GM12873 (cell line): ENCODE results near the gene CACNA1D.
A peak's percentile ranks its signal among the peaks of the same experiment; 100 is the strongest.

ENCODE experiments used
- CTCF ChIP-seq: IDR thresholded peaks from 2 replicates; pipeline ENCODE4 v1.5.1; 2012; ENCODE audit warnings: low read depth, mild to moderate bottlenecking, moderate library complexity, low read length, control low read depth; ENCODE audit not compliant: insufficient read depth; ENCODE audit errors: missing control alignments

The CACNA1D gene

GRCh38 chr3:53705774-53706173 lies 211.4 kb downstream of the CACNA1D start:
- no peak for TF ChIP-seq CTCF

- TF ChIP-seq CTCF, result no peak
Measured at GRCh38 chr3:53707222-53707621, 212.8 kb downstream of the CACNA1D start.

- no peak for TF ChIP-seq CTCF
Measured at GRCh38 chr3:53708001-53708621, 213.7 kb downstream of the CACNA1D start.

- TF ChIP-seq CTCF, result no peak
Measured at GRCh38 chr3:53709256-53709655, 214.8 kb downstream of the CACNA1D start.

- TF ChIP-seq CTCF, result peak; percentile 80
Measured at GRCh38 chr3:53709860-53710674, 215.7 kb downstream of the CACNA1D start.

GRCh38 chr3:53711387-53711786 lies 217.0 kb downstream of the CACNA1D start:
- TF ChIP-seq CTCF, result no peak

- no peak for TF ChIP-seq CTCF
Measured at GRCh38 chr3:53712817-53713388, 218.5 kb downstream of the CACNA1D start.
